IPS DF 4.7 (cell line): ENCODE results near the gene CCDC12.
A peak's percentile ranks its signal among the peaks of the same experiment; 100 is the strongest.

Experiments
- DNase-seq: peaks from one replicate; pipeline ENCODE4 v3.0.0-alpha.2; 2013; ENCODE audit warnings: low spot score; ENCODE audit errors: extremely low read depth

Gene CCDC12

DNA sequence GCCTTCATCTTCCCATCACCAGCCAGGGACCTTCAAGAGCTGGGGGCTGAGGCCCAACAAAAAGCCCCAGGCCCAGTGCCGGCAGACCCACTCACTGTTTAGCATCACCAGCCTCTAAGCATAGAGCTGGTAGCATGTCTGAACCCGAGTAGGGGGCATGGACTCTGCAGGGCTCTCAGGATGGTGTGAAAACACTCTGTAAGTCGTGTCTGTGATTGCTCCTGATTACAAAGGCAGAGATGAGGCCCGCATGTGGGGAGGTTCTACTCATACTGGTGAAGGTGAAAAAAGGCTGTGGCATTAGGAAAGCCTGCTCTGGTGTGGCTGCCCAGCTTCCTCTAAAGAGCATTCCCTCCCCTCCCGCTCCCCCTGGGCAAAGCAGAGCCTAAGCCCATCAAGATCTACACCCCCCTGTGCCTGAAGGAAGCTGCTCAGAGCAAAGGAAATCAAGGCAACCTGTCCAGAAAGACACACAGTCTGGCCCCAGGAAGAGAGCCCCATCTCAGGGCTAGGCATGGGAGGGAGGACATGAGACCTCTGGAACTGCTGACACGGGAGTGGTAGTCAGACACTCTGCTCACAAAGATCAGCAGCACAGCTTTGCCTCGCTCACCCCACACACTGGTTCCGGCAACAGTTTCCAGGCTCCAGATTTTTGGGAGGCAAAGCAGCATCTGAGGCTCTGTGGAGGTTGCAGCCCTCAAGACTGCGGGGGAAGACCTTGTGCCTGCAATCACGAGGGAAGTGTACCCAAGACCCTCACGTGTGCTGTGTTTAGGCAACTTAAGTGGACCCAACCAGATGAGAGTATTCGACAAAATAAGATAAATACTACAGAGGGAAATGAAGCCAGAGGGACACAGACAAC, 36.7 kb downstream of the CCDC12 start:
- no peak for DNase-seq

DNA sequence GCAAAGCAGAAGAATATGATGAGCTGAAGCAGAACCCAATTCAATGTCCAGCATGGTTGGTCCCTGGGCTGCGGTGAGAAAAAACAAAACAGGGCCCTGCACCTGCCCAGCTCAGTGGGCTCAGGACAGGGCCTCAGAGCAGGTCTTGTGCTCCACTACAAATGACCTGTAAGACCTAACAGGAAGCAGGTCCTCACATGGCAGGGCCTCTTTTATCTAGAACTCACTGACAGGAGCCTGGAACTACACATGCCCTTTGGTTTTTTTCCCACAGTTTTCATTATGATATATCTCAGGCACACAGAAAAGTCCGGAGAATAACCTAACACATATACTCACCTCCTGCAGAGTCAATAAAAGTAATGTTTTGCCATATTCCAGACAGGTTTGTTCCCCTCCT, 38.4 kb downstream of the CCDC12 start:
- no peak for DNase-seq

DNA sequence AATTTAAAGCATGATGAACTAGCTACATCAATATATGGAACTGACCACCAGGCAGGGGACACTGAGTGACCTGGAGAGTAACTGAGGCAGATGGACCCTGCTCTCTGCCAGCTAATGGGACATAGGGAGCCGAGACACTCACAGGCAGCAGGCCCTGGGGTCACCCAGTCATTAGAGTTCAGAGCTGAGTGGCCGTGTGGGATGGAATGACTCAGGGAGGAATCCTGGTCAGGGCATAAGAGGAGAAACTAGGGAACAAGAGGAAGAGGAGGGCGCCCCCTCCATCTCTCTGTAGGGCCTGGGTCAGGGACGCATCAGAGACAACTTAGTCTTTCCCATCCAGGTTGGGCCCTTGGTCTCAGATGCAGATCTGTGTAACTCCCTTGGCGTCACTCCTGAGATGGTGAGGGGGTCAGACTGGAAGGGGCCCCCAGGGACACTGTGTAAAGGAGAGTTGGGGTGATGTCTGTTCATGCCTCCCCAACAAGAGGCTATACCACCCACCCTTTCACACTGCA, 39.8 kb downstream of the CCDC12 start:
- no peak for DNase-seq

DNA sequence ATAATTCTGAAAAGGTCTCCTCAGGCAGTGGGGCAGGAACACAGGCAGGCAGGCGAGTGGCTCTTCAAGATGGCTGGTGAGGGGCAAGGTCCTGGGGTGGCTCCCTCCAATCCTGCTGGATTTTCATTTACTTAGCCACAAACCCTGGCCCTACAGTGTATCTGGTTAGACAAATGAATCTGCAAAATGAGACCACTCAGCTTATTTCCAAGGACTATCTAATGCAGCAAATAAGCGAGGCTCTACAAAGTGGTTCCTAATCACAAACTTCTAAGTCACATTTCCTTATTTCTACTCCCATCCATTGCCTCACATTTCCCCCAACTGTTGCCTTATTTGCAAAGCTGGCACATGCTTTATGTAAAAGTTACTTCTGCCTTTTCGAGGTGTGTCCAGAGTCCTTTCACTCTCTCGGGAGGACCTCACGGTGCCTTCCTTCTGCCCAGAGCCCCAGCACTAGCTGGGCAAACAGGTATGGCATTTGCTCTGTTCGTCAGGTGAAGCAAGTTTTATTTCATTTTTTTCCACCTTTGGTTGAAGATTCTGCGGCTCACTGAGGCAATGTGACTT, 40.5 kb downstream of the CCDC12 start:
- no peak for DNase-seq

DNA sequence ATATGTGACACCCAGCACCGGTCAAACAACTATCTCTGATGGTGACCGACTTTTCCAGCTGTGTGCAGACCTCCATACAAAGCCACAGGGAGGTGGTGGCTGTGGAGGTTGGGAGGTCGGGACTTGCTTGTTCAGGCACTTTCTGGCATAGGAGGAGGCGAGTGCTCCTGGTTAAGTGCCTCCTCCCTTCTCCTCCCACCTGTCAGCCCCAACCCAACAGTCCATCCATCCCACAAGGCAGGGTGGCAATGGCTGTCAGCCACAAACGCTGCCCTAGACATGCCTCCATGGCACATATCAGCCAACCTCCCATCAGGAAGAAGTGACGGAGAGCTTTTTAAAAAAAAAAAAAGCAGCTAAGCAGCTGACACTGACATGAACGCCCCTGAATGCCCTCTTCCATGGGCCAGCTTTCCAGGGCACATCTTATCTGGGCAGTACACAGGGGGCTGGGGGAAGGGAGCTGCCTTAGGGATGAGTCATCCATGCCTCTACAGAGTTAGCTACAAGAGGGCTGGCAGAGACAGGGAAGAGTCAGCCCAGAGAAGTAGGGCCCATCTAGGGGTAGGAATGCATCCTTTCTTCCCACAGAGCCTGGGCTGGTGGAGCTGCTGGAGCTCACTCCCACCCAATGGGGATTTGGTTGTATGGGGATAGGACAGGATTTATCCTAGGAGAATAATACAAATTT, 41.2 kb downstream of the CCDC12 start:
- DNase-seq, result peak; percentile 83

DNA sequence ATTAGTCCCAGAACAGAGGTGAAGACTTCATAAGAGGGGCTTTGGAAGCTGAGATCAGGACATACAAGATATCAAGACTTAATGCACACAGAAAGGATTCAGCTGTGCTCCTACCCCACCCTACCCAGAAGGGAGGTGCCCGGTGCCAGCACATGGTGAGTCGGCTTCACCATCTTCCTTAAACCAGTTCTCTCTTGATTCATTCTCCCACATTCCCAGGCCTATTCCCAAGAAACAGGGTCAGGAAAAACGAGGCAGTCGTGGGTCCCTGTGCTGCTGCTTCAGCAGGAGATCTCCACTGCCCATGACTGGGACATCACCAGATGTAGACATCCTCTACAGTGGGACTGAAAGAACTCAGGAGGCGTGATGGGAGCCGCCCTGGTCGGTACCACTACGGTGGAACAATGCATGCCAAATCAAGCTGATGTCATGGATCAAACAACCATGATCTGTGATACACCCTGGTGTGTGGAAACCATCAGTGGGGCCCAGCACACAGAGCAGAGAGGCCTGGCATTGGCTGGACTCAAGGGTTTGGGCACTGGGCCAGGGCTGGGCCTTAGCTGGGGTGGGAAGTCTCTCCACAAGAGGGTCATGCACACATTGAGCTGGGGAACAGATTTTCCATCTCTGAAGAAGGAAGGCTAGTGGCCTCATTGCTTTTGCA, 41.9 kb downstream of the CCDC12 start:
- no peak for DNase-seq

DNA sequence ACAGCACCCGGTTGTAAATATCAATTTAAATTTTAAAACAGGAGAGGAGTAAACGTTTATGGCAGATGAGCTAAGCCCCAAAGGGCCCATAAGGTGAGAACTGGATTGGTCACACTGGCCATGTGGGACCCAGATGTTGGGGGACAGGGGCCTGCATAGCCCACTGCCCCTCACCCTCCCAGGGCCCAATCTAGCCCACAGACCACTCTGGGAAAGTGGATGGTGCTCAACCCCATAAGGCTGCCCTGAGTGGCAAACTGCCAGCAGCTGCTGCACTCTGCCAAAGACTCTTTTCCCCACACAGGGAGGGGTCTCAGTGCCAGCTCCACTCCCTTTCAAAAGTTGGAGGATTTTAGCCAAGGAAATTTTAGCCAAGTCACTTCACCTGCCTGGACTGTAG, 42.5 kb downstream of the CCDC12 start:
- no peak for DNase-seq

DNA sequence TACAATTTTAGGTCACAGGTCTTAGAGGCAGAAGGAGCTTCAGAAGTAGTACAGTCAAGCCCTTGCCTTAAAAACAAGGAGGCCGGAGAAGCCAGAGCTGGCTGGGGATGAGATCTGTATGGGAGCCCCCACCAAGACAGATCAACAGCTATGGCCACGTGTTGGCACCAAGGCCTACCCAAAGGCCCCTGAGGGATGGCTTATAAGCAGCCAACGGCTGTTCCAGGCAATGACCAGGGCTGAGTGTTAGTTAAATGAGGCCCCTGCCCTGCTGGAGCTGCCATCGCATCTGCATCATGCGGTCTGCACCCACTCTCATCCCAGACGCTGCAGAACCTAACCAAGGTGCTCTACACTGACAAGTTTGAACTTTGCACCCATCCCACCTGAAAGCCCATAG, 43.3 kb downstream of the CCDC12 start:
- DNase-seq, result no peak

DNA sequence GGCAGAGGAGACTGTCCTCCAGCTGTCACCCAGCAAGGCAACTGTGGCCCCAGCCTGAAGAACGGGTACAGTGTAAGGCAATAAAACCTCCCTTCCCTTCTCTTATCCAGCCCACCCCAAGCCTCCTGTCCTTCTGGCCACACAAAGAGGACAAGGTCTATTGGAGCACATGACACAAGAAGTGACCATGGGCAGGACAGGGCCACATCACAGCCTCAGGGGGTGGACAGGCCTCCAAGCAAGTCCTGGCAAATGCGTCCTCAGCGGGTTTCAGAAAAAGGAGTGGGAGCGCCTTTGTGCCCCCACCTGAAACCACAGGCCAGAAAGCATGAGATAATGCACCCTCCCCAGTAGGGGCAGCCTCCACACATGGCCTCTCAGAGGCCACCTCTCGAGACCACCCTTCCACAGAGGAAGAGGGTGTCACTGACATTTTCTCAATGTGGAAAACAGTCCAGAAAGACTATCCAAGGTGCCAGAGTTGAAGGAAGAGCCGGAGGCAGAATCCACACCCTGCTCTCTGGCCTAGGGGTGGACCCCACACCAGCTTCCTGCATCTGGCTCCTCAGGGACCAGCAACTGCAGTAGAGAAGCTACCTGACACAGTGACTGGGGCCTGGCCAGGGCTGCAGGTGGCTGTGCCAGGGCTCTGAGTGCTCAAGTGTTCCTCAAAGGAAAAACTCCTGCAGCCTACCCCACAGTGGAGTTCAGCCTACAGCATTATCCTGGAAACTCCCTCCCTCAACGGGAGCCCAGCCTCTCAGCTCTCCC, 43.9 kb downstream of the CCDC12 start:
- DNase-seq, result no peak

DNA sequence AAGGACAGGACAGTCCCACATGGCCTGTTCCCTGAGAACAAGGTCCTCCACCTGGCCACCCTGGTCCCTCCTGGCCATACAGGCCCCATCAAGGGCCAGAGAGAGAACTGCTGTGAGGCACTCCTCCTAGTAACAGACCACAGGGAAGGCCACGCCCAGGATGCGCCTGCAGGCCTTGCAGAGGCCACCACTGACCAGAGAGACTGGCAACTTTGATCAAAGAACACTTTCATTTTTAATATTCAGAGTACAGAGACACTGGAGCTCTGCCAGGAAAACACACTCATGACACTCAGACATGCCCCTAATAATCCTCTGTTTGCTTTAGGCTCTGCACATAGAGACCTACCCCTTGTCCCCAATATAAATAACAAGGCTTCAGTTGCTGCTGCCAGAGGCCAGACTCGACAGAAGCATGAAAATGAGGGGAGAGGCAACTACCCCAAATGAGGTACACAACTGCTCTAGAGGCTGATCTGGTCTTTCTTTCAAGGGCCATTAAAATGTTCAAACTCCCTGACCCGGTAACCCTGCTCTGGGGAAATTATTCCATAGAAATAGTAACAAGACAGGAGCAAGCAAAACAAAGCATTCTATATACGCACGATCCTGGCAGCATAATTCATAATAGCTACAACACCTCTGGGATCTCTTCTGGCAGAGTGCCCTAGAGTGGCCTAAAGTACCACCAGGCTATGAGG, 44.8 kb downstream of the CCDC12 start:
- no peak for DNase-seq

DNA sequence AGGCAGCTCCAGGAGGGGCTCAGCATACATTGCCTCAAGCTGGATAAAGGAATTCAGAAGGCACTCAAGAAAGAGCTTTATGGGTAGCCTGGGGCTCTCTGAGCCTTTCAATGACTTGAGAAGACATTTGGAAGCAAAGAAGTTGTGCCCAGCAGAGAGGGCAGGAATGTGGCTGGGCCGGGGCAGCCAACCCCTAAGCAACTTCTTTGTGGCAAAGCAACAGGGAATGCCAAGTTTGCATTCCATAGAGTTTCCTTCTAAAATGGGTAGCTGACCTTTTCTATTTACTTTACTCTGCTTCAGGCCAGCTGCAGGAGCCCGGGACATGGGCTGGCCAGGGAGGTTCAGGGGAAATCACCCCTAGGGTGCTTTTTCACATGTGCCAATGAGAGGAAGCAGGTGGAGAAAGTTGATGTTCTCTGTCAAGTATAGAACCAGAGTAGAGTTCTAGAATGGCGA, 45.6 kb downstream of the CCDC12 start:
- DNase-seq, result no peak

DNA sequence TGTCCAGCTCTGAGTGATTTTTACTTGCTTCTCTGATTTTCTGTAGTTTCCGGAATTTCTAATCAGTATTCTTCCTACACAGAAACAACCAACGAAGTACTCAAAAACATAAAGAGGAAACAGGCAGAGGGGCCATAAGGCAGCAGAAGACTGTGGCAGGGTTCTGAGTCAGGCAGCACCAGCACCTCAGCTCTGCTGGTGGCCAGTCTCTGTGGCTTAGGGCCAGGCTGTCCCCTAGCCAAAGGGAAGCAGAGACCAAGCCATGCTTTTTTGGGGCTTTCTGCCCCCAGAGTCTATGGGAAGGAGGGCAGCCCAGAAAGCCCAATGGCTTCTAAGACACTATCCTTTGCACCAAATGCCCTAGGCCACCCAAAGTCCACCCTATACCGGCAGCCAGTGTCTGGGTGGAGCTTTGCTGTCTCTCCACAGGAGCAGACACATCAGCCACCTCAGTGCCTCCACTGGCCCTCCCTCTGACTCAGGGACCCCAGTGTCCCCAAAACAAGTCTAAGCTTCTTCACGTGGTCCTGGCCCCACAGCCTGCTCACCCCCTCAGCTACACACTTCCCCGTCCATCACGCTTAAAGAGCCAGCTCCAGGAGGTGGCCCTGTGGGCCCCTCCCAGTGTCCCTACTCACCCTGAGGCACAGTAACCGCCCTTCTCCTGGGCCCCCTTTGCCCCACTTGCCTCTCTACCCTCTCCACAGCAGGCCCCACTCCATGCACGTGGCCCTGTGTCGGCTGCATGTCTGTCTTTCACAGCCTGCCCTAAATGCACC, 46.2 kb downstream of the CCDC12 start:
- no peak for DNase-seq

DNA sequence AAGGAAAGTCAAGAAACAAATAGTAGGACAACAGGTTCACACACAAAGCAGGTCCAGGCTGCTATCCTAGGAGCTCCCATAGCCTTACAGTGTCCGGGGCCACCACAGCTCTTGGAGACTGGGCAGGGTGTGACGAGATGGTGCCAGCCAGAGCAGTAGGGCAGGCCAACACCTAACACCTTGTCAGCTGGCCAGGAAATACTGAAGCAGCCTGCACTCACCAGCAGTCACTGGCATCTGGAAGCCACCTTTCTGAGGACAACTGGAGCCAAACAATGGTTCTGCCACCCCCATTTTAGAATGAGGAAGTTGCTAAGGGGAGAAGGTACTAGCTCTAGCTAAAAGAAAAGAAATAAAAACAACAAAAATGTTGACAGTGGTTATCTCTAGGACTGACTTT, 47.2 kb downstream of the CCDC12 start:
- no peak for DNase-seq

DNA sequence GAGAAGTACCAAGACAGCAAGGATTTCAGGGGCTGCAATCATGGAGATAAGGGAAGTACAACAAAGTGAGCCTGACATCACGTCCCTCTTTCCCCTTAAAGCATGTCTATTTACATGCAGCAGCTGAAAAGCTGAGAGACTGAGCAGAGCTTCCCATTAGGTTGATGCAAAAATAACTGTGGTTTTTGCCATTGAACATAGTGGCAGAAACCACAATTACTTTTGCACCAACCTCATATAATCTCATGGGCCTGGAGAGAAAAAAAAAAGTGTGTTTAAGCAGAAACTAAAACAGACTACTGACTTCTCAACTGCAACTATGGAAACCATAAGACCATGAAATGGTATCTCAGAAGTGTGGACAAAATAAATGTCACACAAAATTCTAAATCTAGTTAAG, 48.3 kb downstream of the CCDC12 start:
- no peak for DNase-seq

DNA sequence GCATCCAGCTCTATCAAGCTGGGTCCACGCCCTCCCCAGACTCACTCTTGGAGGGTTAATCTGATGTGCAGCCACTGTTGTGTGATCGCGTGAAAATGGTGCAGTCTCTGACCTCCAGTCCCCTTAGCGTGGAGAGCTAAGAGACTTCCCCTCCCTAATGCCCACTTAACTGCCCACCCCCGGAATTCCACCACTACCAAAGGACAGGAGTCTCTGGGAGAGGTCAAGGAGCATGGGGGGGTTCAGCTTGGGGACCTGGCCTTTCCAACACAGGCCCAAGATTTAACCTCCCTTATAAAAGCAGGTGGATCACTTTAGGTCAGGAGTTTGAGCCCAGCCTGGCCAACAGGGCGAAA, 48.8 kb downstream of the CCDC12 start:
- no peak for DNase-seq

DNA sequence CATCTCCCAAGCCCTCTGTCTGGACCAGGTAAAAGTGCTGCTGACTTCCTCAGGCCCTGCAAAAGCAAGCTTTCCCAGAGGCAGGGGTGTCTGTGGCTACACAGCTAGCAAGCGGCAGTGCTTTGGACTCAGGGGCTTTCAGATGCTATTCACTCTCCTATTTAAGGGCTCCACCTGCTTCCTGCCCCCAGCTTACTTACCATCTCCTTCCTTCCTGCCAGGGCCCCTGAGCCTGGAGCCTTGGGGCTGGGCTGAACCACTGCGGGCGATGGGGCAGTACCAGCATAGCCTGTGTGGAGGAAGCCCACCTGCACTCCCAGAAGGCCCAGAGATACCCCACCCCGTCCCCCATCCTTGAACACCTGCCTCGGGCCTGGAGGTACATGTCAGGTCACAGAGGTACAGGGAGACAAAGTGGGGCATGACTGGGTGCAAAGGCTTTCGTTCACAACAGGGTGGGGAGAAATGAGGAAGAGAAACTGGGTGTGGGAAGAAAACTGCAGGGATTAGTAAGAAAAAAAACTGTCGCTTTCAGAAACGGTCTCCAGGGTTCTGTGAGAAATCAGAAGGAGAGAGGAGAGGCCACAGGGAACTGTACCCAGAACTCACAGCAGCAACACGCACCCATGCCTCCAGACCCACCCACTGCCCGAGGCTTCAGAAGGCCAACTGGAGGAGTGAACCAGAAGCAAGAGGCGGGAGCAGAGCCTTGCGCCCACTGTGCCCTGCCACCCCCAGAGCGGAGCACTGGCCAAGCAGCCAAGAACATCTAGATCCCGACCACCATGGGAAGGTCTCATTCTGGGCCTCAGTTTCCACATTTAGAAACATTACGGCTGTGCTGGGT, 49.5 kb downstream of the CCDC12 start:
- no peak for DNase-seq

DNA sequence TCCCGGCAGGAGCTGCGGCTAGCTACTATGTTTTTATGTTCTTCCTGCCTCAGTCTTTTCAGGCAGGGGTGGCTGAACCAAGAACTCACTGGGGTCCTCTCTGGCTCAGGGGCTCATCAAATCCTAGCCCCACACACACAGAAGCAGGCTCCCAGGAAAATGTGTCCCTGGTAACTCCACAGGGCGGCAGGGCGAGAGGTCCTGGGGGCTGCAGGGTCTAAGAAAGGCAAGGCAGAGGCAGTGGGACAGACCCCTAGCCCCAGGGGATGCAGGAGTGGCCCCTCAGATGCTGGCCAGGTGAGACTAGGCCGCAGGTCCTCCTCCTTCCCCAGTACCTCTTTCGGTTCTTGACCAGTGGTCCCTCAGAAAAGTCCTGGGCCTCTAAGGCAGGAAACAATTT, 50.1 kb downstream of the CCDC12 start:
- DNase-seq, result no peak

DNA sequence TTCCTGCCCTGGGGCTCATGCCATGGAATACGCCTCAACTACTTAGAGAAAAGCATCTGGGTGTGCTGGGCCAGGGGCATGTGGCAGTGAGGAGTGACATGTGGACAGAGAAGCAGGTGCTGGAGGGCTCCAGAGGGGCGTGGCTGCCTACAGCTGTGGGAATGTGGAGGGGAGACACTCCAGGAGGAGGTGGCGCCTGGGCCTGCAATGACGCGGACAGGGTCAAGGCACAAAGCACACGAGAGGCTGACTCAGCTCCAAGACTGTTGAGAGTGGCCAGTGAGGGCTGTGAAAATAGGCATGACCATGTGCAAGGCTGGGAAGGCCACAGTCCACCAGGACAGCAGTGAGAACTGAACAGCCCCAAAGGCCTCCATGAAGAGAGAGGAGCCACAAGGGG, 50.5 kb downstream of the CCDC12 start:
- DNase-seq, result no peak

DNA sequence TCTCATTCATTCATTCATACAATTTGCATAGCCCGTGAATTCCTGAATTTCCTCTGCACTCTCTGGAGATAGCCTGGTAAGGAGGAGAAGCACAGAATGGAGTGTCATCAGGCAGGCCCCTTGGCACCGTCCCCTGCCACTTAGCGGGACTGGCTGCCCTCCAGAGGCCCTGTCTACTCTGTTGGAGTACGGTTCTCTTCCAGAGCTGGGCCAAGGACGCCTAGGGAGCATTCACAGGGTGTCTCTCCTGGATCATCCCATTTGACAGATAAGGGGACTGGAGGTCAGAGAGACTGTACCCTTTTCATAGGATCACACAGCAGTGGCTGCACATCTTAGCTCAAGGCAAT, 51.0 kb downstream of the CCDC12 start:
- no peak for DNase-seq
